HG03108 (cell line): ENCODE results near the gene RWDD3.

Experiments
- ATAC-seq: cut with Tn5 transposase; IDR thresholded peaks from one replicate; pipeline ENCODE4 v1.9.1; 2021; ENCODE audit warnings: moderate library complexity; ENCODE audit not compliant: unreplicated experiment

RWDD3 gene

DNA sequence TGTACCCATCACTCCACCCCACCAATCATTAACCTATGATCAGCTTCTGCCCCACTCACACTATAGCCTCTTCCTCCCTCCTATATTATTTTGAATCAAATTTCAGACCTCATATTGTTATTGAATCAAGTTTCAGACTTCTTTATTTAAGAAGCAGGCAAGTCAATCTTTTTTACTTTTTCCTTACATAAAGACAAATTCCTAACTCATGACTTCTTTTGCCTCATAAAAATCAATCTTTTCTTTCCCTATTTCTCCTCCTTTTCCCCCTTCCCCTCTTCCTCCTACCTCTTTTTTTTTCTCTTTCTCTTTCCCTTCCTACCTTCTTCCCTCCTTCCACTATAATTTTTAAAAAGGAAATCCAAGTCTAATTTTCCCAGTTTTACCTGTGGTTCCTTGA, 4.3 kb upstream of the RWDD3 start:
- ATAC-seq, result no peak

- no peak for ATAC-seq
Observed at GRCh38 chr1:95230256-95230655, 3.8 kb upstream of the RWDD3 start.

DNA sequence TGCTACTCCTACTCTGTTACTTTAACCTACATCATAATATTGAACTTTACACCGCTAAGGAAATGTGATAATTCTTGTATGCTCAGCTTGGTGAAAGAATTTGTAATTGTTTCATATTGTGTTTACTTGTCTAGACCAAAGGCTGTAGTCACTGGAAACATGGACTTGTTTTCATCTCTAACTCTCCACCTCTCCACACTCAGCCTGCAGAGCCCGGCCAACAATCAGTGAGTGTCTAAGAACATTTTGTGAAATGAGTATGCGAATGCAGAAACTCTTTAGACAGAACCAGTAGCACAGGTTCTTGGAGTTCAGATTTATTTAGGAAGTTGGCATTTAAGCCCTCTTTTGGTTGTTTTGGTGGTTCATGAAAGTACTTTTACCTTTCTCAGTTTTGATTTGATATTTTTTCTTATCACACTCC, 3.2 kb upstream of the RWDD3 start:
- no peak for ATAC-seq

DNA sequence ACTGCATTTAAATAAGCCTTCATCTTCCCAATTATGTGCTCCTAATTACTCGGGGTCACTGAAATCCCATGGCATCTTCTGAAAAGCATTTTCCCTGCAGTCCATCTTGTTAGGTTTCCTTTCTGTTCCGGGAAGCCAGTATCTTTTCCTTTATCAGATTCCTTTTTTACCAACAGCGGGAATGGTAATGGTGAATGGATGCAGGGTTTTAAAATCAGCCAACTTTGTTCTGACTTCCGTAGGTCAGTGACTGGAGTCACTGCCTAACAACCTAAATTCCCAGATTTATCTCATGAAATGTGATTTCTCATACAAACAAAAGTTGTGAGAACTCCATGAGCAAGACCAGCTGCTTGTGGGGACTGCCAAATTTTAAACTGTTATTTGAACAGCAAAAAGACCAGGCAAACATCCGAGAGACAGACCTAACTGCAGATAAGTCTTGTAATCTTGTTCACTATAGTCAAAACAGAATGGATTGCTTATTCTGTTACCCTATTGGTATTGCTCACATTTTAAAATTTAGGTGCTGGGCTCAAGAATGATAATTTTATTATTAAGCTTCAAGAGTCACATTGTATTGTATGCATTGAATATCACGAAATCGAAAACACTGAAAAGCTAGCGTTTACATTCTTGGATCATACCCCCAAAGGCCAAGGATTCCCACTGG, 1.2 kb upstream of the RWDD3 start:
- no peak for ATAC-seq

DNA sequence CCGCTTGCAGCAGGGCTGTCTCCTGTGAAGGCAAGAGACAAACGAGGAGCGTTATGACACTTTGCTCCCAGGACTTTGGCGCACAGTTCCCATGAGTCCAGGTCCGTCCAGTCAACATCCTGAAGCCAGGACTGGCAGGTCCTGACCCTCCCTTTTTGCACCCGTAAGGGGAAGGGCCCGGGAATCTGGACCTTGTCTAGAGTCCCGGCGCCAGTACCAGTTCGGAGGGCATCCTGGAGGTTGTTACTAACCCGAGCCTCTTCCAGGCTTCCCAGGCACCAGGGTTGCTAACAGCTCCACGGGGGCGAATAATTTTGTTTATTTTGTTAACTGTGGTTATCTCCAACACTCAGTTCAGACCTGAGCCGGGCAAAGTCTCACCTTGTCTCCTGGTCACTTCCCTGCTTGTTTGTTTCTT, 682 bp upstream of the RWDD3 start:
- ATAC-seq, result no peak

DNA sequence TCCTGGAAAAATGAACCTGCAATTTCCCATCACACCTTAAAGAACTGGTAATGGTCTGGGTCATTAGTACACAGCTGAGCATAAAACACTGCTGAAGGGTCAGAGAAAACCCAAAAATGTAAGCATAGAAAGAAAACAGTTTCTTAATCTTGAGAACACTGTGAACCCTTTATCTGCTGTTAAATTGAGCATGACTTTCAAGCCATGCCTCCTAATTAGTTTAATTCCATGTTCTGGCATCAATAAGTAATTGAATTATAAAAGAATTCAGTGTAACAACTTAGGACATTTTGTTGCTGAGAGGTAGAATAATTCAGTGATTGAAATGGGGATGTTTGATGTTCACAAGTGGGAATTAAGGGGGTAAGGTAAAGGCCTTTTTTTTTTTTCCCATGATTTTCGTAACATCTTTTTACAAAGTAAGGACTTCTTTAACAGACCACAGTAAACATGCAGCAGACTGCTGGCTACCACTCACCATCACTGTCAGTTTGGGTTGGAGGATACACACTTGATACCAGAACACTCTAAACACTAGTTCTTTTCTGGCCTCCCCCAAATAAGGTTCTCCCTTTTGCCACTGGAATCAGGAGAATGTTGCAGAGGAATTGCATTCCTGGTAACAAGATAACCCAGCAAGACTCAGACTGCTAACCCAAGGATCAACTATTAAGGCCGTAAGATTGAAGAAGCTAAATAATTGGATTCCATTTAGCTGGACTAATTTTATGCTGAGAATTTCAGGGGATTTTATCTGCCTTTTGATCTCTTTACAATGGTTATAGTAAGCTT, 3.0 kb downstream of the RWDD3 start:
- ATAC-seq, result no peak

DNA sequence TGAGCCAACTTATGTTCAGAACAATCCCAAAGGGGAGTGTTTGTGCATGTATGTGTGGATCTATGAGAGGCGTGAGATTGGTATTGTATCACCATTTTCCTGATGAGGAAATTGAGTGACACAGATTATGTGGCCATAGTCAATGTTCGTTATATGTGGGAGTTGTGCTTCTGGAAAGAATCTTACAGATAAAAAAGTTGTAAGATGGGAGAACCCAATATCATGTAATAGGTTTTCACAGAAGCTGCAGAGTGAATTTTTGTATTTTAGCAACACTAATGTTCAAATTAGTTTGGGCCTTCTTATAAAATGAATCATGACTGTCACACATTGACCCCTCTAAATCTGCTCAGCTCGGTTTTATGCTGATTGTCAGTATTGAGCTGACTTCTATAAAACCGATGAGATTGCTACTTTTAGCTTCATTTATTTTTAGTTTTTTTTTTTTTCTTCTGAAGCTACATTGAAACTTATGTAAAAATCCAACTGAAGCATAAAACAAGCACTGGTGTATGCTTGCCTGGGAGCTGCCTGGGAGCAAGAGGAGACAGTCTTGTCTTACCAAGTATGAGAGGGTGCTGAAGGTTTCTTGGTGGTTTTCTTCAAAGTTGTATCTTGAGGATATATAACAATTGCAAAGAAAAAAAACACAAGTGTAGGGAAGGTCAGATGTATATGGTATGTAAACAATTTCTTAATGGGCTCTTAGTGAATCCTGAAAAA, 4.1 kb downstream of the RWDD3 start:
- ATAC-seq, result no peak

DNA sequence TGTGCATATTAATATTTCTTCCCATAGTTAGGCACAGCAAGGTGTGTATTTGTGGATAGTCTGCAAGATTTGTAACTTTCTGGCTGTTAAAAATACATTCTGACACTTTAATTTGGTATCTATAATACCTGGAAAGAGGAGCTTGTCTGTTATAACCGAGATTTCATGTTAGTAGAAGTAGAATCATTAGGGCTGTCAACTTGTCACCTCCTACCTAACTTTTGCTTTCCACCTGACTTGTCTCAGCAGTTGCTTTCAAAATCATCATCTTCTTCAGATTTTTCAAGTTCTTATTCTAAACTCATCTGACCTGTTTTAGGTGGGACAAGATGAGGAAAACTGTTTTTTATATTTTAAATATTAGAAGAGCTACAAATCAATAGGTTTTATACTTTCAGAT, 11.0 kb downstream of the RWDD3 start:
- no peak for ATAC-seq

DNA sequence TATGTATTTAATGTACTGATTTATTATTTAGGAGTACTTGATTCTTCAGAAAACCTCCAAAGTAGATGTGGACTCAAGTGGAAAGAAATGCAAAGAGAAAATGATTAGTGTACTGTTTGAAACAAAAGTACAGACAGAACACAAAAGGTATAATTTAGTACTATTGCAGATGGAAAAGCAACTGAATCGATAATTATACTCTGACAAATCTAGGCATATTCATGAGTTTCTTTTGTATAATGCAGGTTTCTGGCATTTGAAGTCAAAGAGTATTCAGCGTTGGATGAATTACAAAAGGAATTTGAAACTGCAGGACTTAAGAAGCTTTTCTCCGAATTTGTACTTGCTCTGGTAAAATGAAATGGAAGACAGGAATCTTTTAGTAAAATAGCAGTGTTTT, 12.5 kb downstream of the RWDD3 start:
- no peak for ATAC-seq

GRCh38 chr1:95247607-95248006, 13.6 kb downstream of the RWDD3 start:
- no peak for ATAC-seq

DNA sequence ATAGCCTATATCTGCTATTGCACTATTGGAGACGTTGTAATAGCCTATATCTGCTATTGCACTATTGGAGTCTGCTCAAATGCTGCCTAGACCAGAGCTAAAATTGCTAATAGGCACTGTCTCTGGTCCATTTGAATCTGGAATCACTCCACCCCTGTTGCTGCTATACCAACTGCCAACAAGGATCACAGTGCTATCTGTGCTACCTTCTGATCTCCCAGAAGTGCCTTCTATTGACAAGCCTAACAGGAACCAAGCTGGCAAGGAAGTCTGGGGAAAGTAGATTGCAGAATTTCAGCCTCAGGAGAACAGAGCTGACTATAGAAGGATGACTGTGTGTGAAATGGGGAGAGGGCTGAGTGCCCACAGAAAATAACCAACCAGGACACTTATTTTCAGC, 15.9 kb downstream of the RWDD3 start:
- ATAC-seq, result no peak

- no peak for ATAC-seq
Observed at GRCh38 chr1:95252422-95252821, 18.4 kb downstream of the RWDD3 start.

- ATAC-seq, result no peak
Observed at GRCh38 chr1:95254959-95255358, 20.9 kb downstream of the RWDD3 start.

GRCh38 chr1:95255826-95256225, 21.8 kb downstream of the RWDD3 start:
- ATAC-seq, result no peak

GRCh38 chr1:95257758-95258157, 23.7 kb downstream of the RWDD3 start:
- no peak for ATAC-seq

DNA sequence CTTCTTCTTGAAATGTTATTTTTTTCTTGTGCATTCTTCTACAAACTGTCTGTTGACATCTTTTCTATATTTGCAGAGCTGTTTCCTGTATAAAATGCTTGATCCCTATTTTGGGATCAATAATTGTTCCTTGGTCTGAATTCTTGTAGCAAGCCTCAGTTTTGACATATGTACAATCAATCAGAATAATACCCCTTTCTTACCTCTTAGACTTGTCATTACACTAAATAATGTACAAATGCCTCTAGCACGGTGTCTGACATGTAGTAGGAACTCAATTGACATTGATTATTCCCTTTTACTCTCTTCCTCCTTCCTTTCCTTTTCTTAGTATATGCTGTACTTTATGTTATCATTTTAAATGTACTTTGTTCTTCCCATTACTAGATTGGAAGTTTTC, 25.2 kb downstream of the RWDD3 start:
- no peak for ATAC-seq

DNA sequence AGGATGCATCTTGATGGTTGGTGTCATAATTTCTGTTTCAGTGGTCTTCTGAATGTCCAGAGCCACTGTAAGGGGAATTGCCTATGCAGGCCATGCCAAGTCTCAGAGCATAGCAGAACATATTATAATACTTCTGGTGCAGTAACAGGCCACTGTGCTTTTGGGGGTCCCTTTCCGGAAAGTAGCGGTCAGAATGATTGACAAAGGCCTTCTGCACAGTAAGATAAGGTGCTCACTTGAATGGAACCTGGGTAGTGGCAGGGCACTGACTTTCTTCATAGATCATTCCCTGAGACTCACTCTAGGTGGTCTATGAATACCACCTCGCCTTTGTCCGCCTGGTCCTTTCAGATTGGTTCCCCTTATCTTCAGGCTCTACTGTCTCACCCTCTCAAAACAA, 28.9 kb downstream of the RWDD3 start:
- ATAC-seq, result no peak

DNA sequence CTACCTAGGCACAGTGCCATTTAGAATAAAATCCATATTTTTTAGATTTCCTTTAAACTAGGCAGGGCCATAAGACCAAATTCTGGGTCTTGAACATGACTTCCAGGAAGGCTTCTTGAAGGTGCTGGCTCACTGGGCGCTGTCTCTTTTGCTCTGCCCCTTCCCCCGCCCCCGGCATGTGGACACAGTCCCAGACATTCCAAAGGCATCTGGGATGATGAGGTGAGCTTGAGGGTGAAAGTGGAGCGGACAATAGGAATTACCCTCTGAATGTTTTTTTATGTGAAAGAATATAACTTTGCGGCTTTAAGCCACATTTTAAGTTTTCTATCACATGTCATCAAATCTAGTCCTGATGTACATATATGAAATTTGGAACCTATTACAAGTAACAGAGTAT, 29.4 kb downstream of the RWDD3 start:
- no peak for ATAC-seq

DNA sequence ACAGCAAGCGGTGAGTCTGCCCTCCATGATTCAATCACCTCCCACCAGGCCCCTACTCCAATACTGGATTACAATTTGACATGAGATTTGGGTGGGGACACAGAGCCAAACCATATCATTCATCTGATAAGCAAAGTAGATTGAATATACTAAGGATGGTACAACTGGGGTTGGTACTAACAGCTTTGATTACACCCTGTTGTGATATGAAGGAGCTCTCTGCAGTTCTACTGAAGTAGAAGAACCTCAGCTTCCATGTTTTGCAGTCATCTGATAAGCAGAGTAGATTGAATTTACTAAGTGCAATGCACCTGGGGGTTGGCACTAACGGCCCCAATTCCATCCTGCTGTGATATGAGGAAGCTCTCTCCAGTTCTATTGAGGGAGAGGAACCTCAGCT, 31.1 kb downstream of the RWDD3 start:
- no peak for ATAC-seq

DNA sequence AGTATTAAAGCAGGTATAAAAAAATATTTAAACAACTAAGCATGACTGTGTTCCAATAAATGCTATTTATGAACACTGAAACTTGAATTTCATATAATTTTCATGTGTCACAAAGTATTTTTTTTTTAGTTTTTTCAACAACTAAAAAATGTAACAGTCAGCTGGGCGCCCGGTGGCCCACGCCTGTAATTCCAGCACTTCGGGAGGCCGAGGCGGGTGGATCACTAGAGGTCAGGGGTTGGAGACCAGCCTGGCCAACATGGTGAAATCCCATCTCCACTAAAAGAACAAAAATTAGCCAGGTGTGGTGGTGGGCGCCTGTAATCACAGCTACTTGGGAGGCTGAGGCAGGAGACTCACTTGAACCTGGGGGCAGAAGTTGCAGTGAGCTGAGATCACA, 42.4 kb downstream of the RWDD3 start:
- no peak for ATAC-seq

GRCh38 chr1:95278173-95279006, 44.4 kb downstream of the RWDD3 start:
- no peak for ATAC-seq
